Neuronal stem cell (in vitro differentiated cells): ENCODE results near the gene OIT3.

Source experiments
- DNase-seq: peaks from one replicate; pipeline ENCODE4 v3.0.0-alpha.2; 2013; ENCODE audit warnings: low spot score
- H2AFZ ChIP-seq: one replicate; pipeline ENCODE4 v1.6.1; 2013; ENCODE audit warnings: mild to moderate bottlenecking, low read length, inconsistent platforms
- H2AK5ac ChIP-seq: 2 replicates; pipeline ENCODE4 v1.6.1; 2013; ENCODE audit warnings: low read depth, mild to moderate bottlenecking, inconsistent platforms, low read length, moderate library complexity, mixed read lengths
- H2BK120ac ChIP-seq: 2 replicates; pipeline ENCODE4 v1.6.1; 2013; ENCODE audit warnings: low read depth, mild to moderate bottlenecking, inconsistent platforms, low read length, moderate library complexity, mixed read lengths
- H2BK12ac ChIP-seq: one replicate; pipeline ENCODE4 v1.6.1; 2013; ENCODE audit warnings: low read length, inconsistent platforms
- H2BK15ac ChIP-seq: 2 replicates; pipeline ENCODE4 v1.6.1; 2013; ENCODE audit warnings: mild to moderate bottlenecking, low read length, inconsistent platforms, mixed read lengths
- H2BK5ac ChIP-seq: one replicate; pipeline ENCODE4 v1.6.1; 2013; ENCODE audit warnings: inconsistent platforms, mild to moderate bottlenecking, low read length, moderate library complexity
- H3K14ac ChIP-seq: one replicate; pipeline ENCODE4 v1.6.1; 2013; ENCODE audit warnings: low read length, inconsistent platforms
- H3K18ac ChIP-seq: 2 replicates; pipeline ENCODE4 v1.6.1; 2013; ENCODE audit warnings: low read length, inconsistent platforms
- H3K23ac ChIP-seq: 2 replicates; pipeline ENCODE4 v1.6.1; 2013; ENCODE audit warnings: low read depth, mild to moderate bottlenecking, mixed read lengths, low read length, inconsistent platforms; ENCODE audit not compliant: poor library complexity
- H3K27ac ChIP-seq: replicated peaks from 3 replicates; pipeline ENCODE4 v1.5.1; 2013; ENCODE audit warnings: low read length, inconsistent platforms
- H3K27me3 ChIP-seq, 3 experiments: 2 replicates each; pipeline ENCODE4 v1.6.1; 2013; ENCODE audit warnings: low read length in 3 of 3, mild to moderate bottlenecking in 2 of 3, inconsistent platforms in 1 of 3, low read depth in 1 of 3, mixed read lengths in 1 of 3, moderate library complexity in 1 of 3; ENCODE audit not compliant: control insufficient read depth in 3 of 3, insufficient read depth in 3 of 3
- H3K36me3 ChIP-seq, 2 donors: replicated peaks in 1 of 2; 2 replicates each; pipeline ENCODE4 v1.6.1; 2013; ENCODE audit warnings: low read length in 2 of 2; ENCODE audit not compliant: control insufficient read depth in 2 of 2, insufficient read depth in 2 of 2
- H3K4ac ChIP-seq: 2 replicates; pipeline ENCODE4 v1.6.1; 2013; ENCODE audit warnings: inconsistent platforms, mild to moderate bottlenecking, low read length, moderate library complexity
- H3K4me1 ChIP-seq, 2 donors: 1 replicate in 1 of 2; 2 replicates in 1 of 2; pipeline ENCODE4 v1.6.1; 2013; ENCODE audit warnings: low read length in 2 of 2, low read depth in 1 of 2; ENCODE audit not compliant: control insufficient read depth in 2 of 2, insufficient read depth in 1 of 2
- H3K4me2 ChIP-seq: one replicate; pipeline ENCODE4 v1.6.1; 2013; ENCODE audit warnings: mild to moderate bottlenecking, low read length, inconsistent platforms; ENCODE audit not compliant: insufficient read depth, poor library complexity, severe bottlenecking
- H3K4me3 ChIP-seq, 2 donors: 2 replicates each; pipeline ENCODE4 v1.5.1; 2013; ENCODE audit warnings: low read length in 2 of 2, mild to moderate bottlenecking in 2 of 2, inconsistent platforms in 1 of 2, moderate library complexity in 1 of 2
- H3K79me1 ChIP-seq: one replicate; pipeline ENCODE4 v1.6.1; 2013; ENCODE audit warnings: low read depth, mild to moderate bottlenecking, inconsistent platforms, low read length, moderate library complexity
- H3K9ac ChIP-seq: one replicate; pipeline ENCODE4 v1.6.1; 2013; ENCODE audit warnings: mild to moderate bottlenecking, low read depth, low read length, inconsistent platforms; ENCODE audit not compliant: poor library complexity
- H3K9me3 ChIP-seq, 2 donors: replicated peaks in 1 of 2; 2 replicates each; pipeline versions ENCODE3 to v1.6.1; 2013; ENCODE audit warnings: low read length in 2 of 2, mild to moderate bottlenecking in 2 of 2, inconsistent platforms in 1 of 2, low read depth in 1 of 2, mixed read lengths in 1 of 2, moderate library complexity in 1 of 2; ENCODE audit not compliant: control insufficient read depth in 2 of 2, insufficient read depth in 1 of 2
- H4K8ac ChIP-seq: one replicate; pipeline ENCODE4 v1.6.1; 2013; ENCODE audit warnings: low read depth, mild to moderate bottlenecking, inconsistent platforms, low read length, moderate library complexity
- H4K91ac ChIP-seq: one replicate; pipeline ENCODE4 v1.6.1; 2013; ENCODE audit warnings: low read length, low read depth, mild to moderate bottlenecking, inconsistent platforms; ENCODE audit not compliant: poor library complexity
- WGBS, 2 donors: extraction: QIAGEN DNeasy Blood & Tissue Kit; methylation state at CpG; one replicate each; pipeline ENCODE4 v1.1.7; 2013; ENCODE audit warnings: missing lambda C conversion rate in 2 of 2, mixed read lengths in 1 of 2; ENCODE audit not compliant: insufficient read length in 2 of 2, insufficient replicate concordance in 1 of 2; ENCODE audit errors: extremely low coverage in 2 of 2; 5-methylcytosine and 5-hydroxymethylcytosine counted together

OIT3 gene

DNA sequence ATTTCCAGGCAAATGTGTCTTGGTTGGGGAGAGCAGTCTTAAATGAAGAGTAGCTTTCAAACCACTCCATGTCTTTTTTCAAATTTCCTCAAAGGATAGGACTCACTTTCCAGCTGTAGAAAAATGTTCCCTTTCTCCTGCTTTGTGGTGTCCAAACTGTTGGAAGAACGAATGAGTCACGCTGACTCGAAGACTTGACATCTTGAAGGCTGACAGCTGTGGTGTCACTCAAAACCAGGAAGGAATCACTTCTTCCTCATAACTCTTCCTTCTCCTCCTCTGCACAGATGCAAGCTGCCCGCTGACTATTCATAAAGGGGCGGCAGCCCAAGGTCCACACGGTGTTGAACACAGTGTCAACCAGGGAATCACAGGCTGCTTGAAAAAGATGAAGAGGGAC, 41.8 kb downstream of the OIT3 start:
- Histone ChIP-seq H3K9me3 (no peaks in the 10 kb centered on the region), H3K36me3 (no peaks in the 10 kb centered on the region), H2BK5ac (no peak overlapping the region), H3K9ac (no peak overlapping the region), H2AK5ac (no peak overlapping the region), H3K4me2 (no peak overlapping the region), H3K14ac (no peak overlapping the region), H3K27me3 (no peaks in the 10 kb centered on the region), H3K18ac (no peak overlapping the region), H3K4me3 (no peak overlapping the region), H3K27ac (no peak overlapping the region), H3K79me1 (no peaks in the 10 kb centered on the region), H3K23ac (no peak overlapping the region), H2BK120ac (no peak overlapping the region), H2BK15ac (no peak overlapping the region), H3K4me1 (no peaks in the 10 kb centered on the region), H2AFZ (no peak overlapping the region), H2BK12ac (no peak overlapping the region), H4K8ac (no peak overlapping the region), H4K91ac (no peak overlapping the region), H3K4ac (no peak overlapping the region)
- no peak for DNase-seq
- WGBS, 2 donors: no CpG with 5 or more reads among the region's 6 CpGs

DNA sequence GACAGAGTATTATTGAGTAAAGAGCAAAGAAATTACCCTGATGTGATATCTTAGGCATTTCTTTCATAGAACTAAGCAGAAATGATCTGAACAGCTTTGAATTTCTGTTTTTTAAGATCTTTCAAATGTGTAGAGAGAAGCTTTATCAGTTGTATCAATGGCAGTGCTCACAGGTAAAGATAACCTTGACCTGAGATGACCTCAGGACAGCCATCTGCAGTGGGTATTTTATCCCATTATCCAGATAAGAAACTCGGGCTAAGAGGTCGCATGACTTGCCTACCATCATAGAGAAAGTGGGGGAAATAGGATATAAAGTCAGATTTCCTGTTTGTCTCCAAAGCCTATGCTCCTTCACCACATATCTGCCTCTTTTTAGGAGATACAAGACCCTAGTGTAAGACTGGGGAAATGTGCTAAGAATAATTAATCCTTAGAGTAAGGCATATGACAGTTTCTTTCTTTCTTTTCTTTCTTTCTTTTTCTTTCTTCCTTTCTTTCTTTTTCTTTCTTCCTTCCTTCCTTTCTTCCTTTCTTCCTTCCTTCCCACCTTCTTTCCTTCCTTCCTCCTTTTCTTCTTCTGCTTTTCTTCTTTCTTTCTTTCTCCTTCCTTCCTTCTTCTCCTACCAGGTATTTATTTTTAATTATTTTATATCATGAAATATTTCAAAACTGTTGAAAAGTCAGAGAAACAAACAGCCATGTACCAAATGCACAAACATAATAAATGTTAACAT, 50.1 kb downstream of the OIT3 start:
- no peak overlapping the region for H2BK5ac ChIP-seq
- H3K4me2 ChIP-seq: no peak overlapping the region
- no peak overlapping the region for H2AFZ ChIP-seq
- no peaks in the 10 kb centered on the region for H3K9me3 ChIP-seq
- no peak overlapping the region for H3K18ac ChIP-seq
- H3K4ac ChIP-seq: no peak overlapping the region
- H3K4me1 ChIP-seq: no peaks in the 10 kb centered on the region
- no peak overlapping the region for H3K4me3 ChIP-seq
- H2BK15ac ChIP-seq: no peak overlapping the region
- no peak overlapping the region for H3K23ac ChIP-seq
- H3K27ac ChIP-seq: no peak overlapping the region
- H2AK5ac ChIP-seq: no peak overlapping the region
- H3K36me3 ChIP-seq: no peaks in the 10 kb centered on the region
- H3K79me1 ChIP-seq: no peaks in the 10 kb centered on the region
- H4K8ac ChIP-seq: no peak overlapping the region
- no peak overlapping the region for H2BK120ac ChIP-seq
- WGBS, 2 donors: no CpG with 5 or more reads among the region's 2 CpGs
- no peak for DNase-seq
- no peak overlapping the region for H3K14ac ChIP-seq
- no peak overlapping the region for H2BK12ac ChIP-seq
- no peak overlapping the region for H4K91ac ChIP-seq
- H3K27me3 ChIP-seq: peaks cover 0 to 7% (median 0%) of the 10 kb centered on the region in 3 experiments
- no peak overlapping the region for H3K9ac ChIP-seq

DNA sequence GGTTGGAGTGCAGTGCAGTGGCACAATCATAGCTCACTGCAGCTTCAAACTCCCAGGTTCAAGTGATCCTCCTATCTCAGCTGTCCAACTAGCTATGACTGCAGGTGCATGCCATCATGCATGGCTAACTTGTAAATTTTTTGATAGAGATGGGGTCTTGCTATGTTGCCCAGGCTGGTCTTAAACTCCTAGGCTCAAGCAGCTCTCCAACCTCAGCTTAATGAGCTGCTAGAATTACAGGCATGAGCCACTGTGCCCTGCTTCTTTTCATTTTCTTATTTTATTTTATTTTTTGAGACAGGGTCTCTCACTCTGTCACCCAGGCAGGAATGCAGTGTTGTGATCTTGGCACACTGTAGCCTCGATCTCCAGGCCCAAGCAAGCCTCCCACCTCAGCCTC, 53.4 kb downstream of the OIT3 start:
- no peak overlapping the region for H2AFZ ChIP-seq
- H2BK15ac ChIP-seq: no peak overlapping the region
- H3K23ac ChIP-seq: no peak overlapping the region
- H2AK5ac ChIP-seq: no peak overlapping the region
- no peak overlapping the region for H3K9ac ChIP-seq
- no peak overlapping the region for H2BK12ac ChIP-seq
- no peak overlapping the region for H3K4me3 ChIP-seq
- no peaks in the 10 kb centered on the region for H3K4me1 ChIP-seq
- peaks cover 0 to 10% (median 0%) of the 10 kb centered on the region in 3 experiments for H3K27me3 ChIP-seq
- H4K91ac ChIP-seq: no peak overlapping the region
- no peak for DNase-seq
- H3K9me3 ChIP-seq: no peaks in the 10 kb centered on the region
- H3K18ac ChIP-seq: no peak overlapping the region
- H3K4ac ChIP-seq: no peak overlapping the region
- H3K27ac ChIP-seq: no peak overlapping the region
- no peak overlapping the region for H2BK5ac ChIP-seq
- no CpG with 5 or more reads among the region's 1 CpG for WGBS, 2 donors
- H3K36me3 ChIP-seq: no peaks in the 10 kb centered on the region
- no peak overlapping the region for H4K8ac ChIP-seq
- H3K4me2 ChIP-seq: no peak overlapping the region
- H3K79me1 ChIP-seq: no peaks in the 10 kb centered on the region
- H3K14ac ChIP-seq: no peak overlapping the region
- H2BK120ac ChIP-seq: no peak overlapping the region

DNA sequence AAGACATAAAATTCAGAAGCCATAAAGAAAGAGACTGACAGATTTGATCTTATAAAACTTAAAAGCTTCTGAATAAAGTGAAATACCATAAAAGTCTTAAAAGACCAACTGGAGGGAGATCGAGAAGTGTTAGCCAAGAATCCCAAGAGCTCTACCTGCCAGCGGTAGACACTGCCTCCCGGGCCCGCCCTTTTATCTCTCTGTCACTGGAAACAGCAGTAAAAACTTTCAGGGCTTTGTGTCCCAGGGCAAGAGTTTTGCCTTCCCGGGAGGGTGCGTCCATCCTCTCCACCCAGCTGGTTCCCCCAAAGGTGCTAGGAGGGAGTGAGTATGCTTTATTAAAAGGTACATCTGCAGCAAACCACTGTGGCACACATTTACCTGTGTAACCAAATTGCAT, 55.2 kb downstream of the OIT3 start:
- Histone ChIP-seq H4K8ac (no peak overlapping the region), H3K9me3 (no peaks in the 10 kb centered on the region), H4K91ac (no peak overlapping the region), H3K4me3 (no peak overlapping the region), H3K14ac (no peak overlapping the region), H2BK120ac (no peak overlapping the region), H2AK5ac (no peak overlapping the region), H3K9ac (no peak overlapping the region), H3K27ac (no peak overlapping the region), H3K23ac (no peak overlapping the region), H3K36me3 (no peaks in the 10 kb centered on the region), H2AFZ (no peak overlapping the region), H3K4me1 (peaks cover 2 to 6% of the 10 kb centered on the region in 2 donors), H3K4me2 (no peak overlapping the region), H2BK12ac (no peak overlapping the region), H2BK5ac (no peak overlapping the region), H3K79me1 (no peaks in the 10 kb centered on the region), H3K18ac (no peak overlapping the region), H3K27me3 (peaks cover 0 to 21% (median 0%) of the 10 kb centered on the region in 3 experiments), H2BK15ac (no peak overlapping the region), H3K4ac (no peak overlapping the region)
- WGBS, 2 donors: no CpG with 5 or more reads among the region's 6 CpGs
- no peak for DNase-seq
